ENCODE data around the gene NR3C2.

Gene NR3C2

GRCh38 chr4:148052448-148052847 is 389.8 kb downstream of the NR3C2 start:
- DNase-seq (ENCODE audit: low read depth), result no peak

DNA sequence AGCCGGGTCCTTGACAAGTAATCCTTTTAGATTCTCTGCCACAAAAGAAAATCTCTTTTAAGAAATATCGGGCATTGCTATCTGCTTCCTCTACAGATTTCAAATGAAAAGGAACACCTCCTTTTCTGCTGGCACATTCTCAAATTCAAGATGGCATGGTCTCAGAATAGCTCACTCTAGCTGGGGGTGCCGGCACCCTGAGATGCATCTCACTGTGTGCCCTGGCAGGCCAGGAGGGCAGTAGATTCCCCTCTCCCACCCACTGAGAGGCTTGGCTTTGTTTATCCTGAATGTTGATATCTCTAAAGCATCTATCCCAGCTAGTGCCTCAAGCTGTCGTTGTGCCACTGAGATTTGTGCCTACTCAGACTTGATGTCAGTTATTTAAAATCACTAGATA is 390.8 kb downstream of the NR3C2 start:
- DNase-seq (ENCODE audit: low read depth), result no peak

GRCh38 chr4:148048598-148048997 is 393.6 kb downstream of the NR3C2 start:
- no peak for DNase-seq (ENCODE audit: low read depth)

DNA sequence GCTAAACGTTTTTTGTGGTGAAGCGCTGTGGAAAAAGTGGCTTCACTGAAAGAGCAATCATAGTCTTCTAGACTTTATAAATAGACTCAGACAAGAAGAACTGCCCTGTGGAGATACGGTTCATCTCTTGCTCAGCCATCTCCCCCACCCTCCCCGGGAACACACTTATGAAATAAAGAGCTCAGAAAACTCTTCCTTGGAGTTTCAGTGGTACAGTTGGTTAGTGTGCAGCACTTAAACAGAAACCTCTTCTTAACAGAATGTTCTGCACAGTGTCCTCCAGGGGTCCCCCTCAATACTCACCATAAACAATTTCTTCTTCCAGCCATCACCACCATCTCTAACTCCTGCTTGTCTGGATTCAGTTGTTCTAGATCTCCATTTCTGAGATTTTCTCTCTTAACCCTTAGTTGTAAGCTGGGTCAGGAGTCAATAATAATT is 397.3 kb downstream of the NR3C2 start:
- DNase-seq (ENCODE audit: low read depth), result no peak

- no peak for DNase-seq (ENCODE audit: low read depth)
These were observed 397.9 kb downstream of the NR3C2 start for GRCh38 chr4:148044089-148044911.

GRCh38 chr4:148041606-148042329 is 400.4 kb downstream of the NR3C2 start:
- no peak for DNase-seq (ENCODE audit: low read depth)

GRCh38 chr4:148034813-148035212 is 407.4 kb downstream of the NR3C2 start:
- DNase-seq (ENCODE audit: low read depth), result no peak

GRCh38 chr4:148030193-148030873 is 411.9 kb downstream of the NR3C2 start:
- DNase-seq (ENCODE audit: low read depth), result no peak

DNA sequence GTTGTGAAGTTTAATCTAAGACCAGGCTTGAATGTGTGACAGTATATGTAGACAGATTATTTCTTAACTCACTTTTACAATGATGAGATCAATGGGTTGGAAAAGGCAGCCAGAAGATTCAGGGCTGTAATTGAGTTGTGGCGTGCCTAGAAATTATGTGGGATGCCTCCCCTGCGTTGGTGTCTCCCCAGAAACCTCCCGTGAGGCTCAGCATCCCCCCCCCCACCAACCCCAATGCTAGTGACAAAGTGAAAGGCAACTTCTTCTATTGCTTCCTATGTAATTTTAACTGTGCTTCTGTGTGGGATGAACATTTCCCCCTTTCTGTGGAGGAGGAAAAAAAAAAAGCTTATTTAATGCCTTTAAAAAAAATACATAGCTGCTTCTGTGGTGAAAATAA is 412.4 kb downstream of the NR3C2 start:
- no peak for DNase-seq (ENCODE audit: low read depth)

All from stimulated activated CD8-positive, alpha-beta memory T cell treated with anti-CD3 and anti-CD28 coated beads, Interleukin-7, amount 100 ng/mL, for 24 hours (primary cell).